GM19351 (cell line): ENCODE data around the gene IL31RA.
"Not testable (repeated sequence)": the region's sequence is repeated elsewhere in the genome, so short reads cannot be mapped to it uniquely, and the experiment has no call there.

Experiments used
- ATAC-seq: cut with Tn5 transposase; IDR thresholded peaks from one replicate; pipeline ENCODE4 v1.9.1; 2021; ENCODE audit warnings: mild to moderate bottlenecking, moderate library complexity; ENCODE audit not compliant: unreplicated experiment

The IL31RA gene

GRCh38 chr5:55850839-55851674, at the start of gene IL31RA:
Gene IL31RA, plus strand, starts transcription at chr5:55851357. Its CDS starts 214 bp downstream, at chr5:55851571.
- ATAC-seq, result no peak

- ATAC-seq, result not testable (repeated sequence)
Measured at GRCh38 chr5:55808814-55809213, 42.3 kb upstream of the IL31RA start.

- ATAC-seq, result not testable (repeated sequence)
Measured at GRCh38 chr5:55815939-55816338, 35.2 kb upstream of the IL31RA start.

- no peak for ATAC-seq
Measured at GRCh38 chr5:55816342-55816741, 34.8 kb upstream of the IL31RA start.

- no peak for ATAC-seq
Measured at GRCh38 chr5:55817030-55817429, 34.1 kb upstream of the IL31RA start.

GRCh38 chr5:55820488-55820887, 30.7 kb upstream of the IL31RA start:
- no peak for ATAC-seq

GRCh38 chr5:55821731-55822512, 29.2 kb upstream of the IL31RA start:
- no peak for ATAC-seq

- ATAC-seq, result no peak
Measured at GRCh38 chr5:55823151-55823796, 27.9 kb upstream of the IL31RA start.

GRCh38 chr5:55829956-55830355, 21.2 kb upstream of the IL31RA start:
- ATAC-seq, result no peak

- no peak for ATAC-seq
Measured at GRCh38 chr5:55832446-55832845, 18.7 kb upstream of the IL31RA start.

- no peak for ATAC-seq
Measured at GRCh38 chr5:55836191-55836590, 15.0 kb upstream of the IL31RA start.

- no peak for ATAC-seq
Measured at GRCh38 chr5:55841976-55842375, 9.2 kb upstream of the IL31RA start.

GRCh38 chr5:55847837-55848236, 3.3 kb upstream of the IL31RA start:
- ATAC-seq, result no peak

GRCh38 chr5:55848783-55849182, 2.4 kb upstream of the IL31RA start:
- ATAC-seq, result no peak

- no peak for ATAC-seq
Measured at GRCh38 chr5:55851675-55851979, 470 bp downstream of the IL31RA start.

- ATAC-seq, result no peak
Measured at GRCh38 chr5:55852503-55852902, 1.3 kb downstream of the IL31RA start.

- no peak for ATAC-seq
Measured at GRCh38 chr5:55853041-55853670, 2.0 kb downstream of the IL31RA start.

- ATAC-seq, result no peak
Measured at GRCh38 chr5:55853818-55854217, 2.7 kb downstream of the IL31RA start.

- ATAC-seq, result no peak
Measured at GRCh38 chr5:55855509-55855908, 4.4 kb downstream of the IL31RA start.

GRCh38 chr5:55856516-55857246, 5.5 kb downstream of the IL31RA start:
- ATAC-seq, result no peak

GRCh38 chr5:55857247-55857640, 6.1 kb downstream of the IL31RA start:
- ATAC-seq, result no peak
